Measurements from ENCODE around the gene SEC31A. TPM values are rescaled to one million over a fixed set of nuclear protein-coding genes. Genes with fewer than 3 reads are reported as not detected.

The SEC31A gene
- total and polyA plus RNA-seq, 4 donors = 83.7 to 244 (median 149) TPM

DNA sequence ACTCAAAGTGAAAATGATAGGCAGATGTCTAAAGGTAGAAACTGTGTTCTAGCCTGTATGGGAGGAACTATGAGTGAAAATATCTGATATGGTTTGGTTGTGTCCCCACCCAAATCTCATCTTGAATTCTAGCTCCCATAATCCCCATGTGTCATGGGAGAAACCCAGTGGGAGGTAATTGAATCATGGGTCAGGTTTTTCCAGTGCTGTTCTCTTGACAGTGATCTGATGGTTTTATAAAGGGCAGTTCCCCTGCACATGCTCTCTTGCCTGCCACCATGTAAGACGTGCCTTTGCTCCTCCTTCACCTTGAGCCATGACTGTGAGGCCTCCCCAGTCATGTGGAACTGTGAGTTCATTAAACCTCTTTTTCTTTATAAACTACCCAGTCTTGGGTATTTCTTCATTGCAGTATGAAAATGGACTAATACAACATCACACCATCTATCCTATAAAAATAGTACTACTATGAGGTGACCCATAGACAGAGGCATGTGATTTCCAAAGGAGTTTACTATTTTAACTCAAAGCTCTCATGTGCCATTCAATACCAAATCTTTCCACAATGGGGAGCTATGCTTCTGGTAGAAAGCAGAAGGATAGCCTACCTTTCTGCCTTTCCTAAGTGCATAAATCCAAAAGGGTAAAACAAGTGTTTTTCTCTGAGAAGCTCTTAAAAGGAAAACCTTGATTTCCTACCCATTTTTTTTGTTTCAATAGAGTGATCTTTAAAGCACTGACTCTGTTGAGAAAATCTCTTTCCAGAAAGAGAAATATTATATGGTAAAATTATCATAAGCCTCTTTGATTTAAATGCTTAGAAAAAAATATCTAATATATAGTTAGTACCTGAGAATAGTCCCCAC lies 38.8 kb downstream of the SEC31A start:
- H3K27ac ChIP-seq (ENCODE audit: low read depth in 1 of 2, low read length in 1 of 2) = no peak overlapping the region
- H3K36me3 ChIP-seq (ENCODE audit: control insufficient read depth in 4 of 4, insufficient read depth in 4 of 4, low read length in 4 of 4) = peaks cover 24 to 61% (median 48%) of the 10 kb centered on the region in 4 donors
- TF ChIP-seq, protein P1, sequence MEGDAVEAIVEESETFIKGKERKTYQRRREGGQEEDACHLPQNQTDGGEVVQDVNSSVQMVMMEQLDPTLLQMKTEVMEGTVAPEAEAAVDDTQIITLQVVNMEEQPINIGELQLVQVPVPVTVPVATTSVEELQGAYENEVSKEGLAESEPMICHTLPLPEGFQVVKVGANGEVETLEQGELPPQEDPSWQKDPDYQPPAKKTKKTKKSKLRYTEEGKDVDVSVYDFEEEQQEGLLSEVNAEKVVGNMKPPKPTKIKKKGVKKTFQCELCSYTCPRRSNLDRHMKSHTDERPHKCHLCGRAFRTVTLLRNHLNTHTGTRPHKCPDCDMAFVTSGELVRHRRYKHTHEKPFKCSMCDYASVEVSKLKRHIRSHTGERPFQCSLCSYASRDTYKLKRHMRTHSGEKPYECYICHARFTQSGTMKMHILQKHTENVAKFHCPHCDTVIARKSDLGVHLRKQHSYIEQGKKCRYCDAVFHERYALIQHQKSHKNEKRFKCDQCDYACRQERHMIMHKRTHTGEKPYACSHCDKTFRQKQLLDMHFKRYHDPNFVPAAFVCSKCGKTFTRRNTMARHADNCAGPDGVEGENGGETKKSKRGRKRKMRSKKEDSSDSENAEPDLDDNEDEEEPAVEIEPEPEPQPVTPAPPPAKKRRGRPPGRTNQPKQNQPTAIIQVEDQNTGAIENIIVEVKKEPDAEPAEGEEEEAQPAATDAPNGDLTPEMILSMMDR (IDR thresholded peaks at IDR 0.05; ENCODE audit: control extremely low read depth, extremely low read depth) = peak; percentile 10
- DNase-seq (peak in 1 of 3 donors; percentile 35), ATAC-seq (ENCODE audit: insufficient read depth, low FRiP score) (no peak)
- no peak overlapping the region for H3K4me3 ChIP-seq
- H3K9ac ChIP-seq (ENCODE audit: insufficient read depth in 1 of 2, low read length in 2 of 2) = no peak overlapping the region
- WGBS, 2 donors = 86 to 91% methylated on average over 1 of the region's 1 CpG
- H3K4me1 ChIP-seq (ENCODE audit: control insufficient read depth in 5 of 5, insufficient read depth in 5 of 5, low read length in 5 of 5) = no peaks in the 10 kb centered on the region
- no peaks in the 10 kb centered on the region for H3K9me3 ChIP-seq (ENCODE audit: control insufficient read depth in 4 of 4, insufficient read depth in 3 of 4, low read length in 3 of 4)
- no peaks in the 10 kb centered on the region for H3K27me3 ChIP-seq (ENCODE audit: control insufficient read depth in 3 of 3, insufficient read depth in 3 of 3, low read length in 2 of 3)

- no peak overlapping the region for H3K4me3 ChIP-seq
- ATAC-seq (ENCODE audit: insufficient read depth, low FRiP score) = no peak
- WGBS, 2 donors = 96 to 97% methylated on average over 2 of the region's 2 CpGs
- no peak overlapping the region for H3K27ac ChIP-seq (ENCODE audit: low read depth in 1 of 2, low read length in 1 of 2)
- H3K36me3 ChIP-seq (ENCODE audit: control insufficient read depth in 4 of 4, insufficient read depth in 4 of 4, low read length in 4 of 4) = peaks cover 27 to 59% (median 48%) of the 10 kb centered on the region in 4 donors
- no peaks in the 10 kb centered on the region for H3K4me1 ChIP-seq (ENCODE audit: control insufficient read depth in 5 of 5, insufficient read depth in 5 of 5, low read length in 5 of 5)
- TF ChIP-seq, protein P1 (IDR thresholded peaks at IDR 0.05; ENCODE audit: control extremely low read depth, extremely low read depth) = no peak
- no peaks in the 10 kb centered on the region for H3K9me3 ChIP-seq (ENCODE audit: control insufficient read depth in 4 of 4, insufficient read depth in 3 of 4, low read length in 3 of 4)
- no peaks in the 10 kb centered on the region for H3K27me3 ChIP-seq (ENCODE audit: control insufficient read depth in 3 of 3, insufficient read depth in 3 of 3, low read length in 2 of 3)
- DNase-seq = no peak
- no peak overlapping the region for H3K9ac ChIP-seq (ENCODE audit: insufficient read depth in 1 of 2, low read length in 2 of 2)
Measured at GRCh38 chr4:82851318-82851717, 39.6 kb downstream of the SEC31A start.

DNA sequence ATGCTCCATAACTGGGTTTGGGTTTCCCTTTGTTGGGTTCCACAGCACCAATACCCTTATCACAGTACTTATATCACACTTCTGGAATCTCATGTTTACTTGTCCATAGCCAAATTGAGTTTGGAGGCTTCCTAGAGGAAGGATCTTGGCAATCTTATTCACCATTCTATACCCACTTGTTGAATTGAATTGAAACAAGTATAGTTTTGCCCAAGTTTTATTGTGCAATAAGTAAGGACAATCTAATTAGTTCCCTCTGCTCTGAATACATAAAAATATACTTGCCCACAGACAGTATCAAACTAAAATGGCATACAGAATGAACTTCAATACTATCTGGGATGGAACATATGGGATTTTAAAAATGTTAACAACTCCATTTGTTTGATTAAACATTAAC lies 40.3 kb downstream of the SEC31A start:
- no peak overlapping the region for H3K27ac ChIP-seq (ENCODE audit: low read depth in 1 of 2, low read length in 1 of 2)
- TF ChIP-seq, protein P1 (IDR thresholded peaks at IDR 0.05; ENCODE audit: control extremely low read depth, extremely low read depth) = no peak
- ATAC-seq (ENCODE audit: insufficient read depth, low FRiP score) (no peak), DNase-seq (no peak)
- peaks cover 27 to 59% (median 47%) of the 10 kb centered on the region in 4 donors for H3K36me3 ChIP-seq (ENCODE audit: control insufficient read depth in 4 of 4, insufficient read depth in 4 of 4, low read length in 4 of 4)
- H3K4me3 ChIP-seq = no peak overlapping the region
- no peaks in the 10 kb centered on the region for H3K9me3 ChIP-seq (ENCODE audit: control insufficient read depth in 4 of 4, insufficient read depth in 3 of 4, low read length in 3 of 4)
- no peaks in the 10 kb centered on the region for H3K27me3 ChIP-seq (ENCODE audit: control insufficient read depth in 3 of 3, insufficient read depth in 3 of 3, low read length in 2 of 3)
- no peaks in the 10 kb centered on the region for H3K4me1 ChIP-seq (ENCODE audit: control insufficient read depth in 5 of 5, insufficient read depth in 5 of 5, low read length in 5 of 5)
- H3K9ac ChIP-seq (ENCODE audit: insufficient read depth in 1 of 2, low read length in 2 of 2) = no peak overlapping the region
